GM12875 (cell line): ENCODE results near the gene NUP50.

Experiments used
- H3K4me3 ChIP-seq: one replicate; pipeline ENCODE4 v1.5.1; 2011; ENCODE audit warnings: low read depth, low read length, control low read depth
- TF ChIP-seq, protein P1 (sequence below): IDR thresholded peaks from 2 replicates; pipeline ENCODE4 v1.5.1; 2011; ENCODE audit warnings: low read depth, mild to moderate bottlenecking, control low read depth, inconsistent platforms, low read length, moderate library complexity, borderline replicate concordance; ENCODE audit not compliant: insufficient read depth

The NUP50 gene

DNA sequence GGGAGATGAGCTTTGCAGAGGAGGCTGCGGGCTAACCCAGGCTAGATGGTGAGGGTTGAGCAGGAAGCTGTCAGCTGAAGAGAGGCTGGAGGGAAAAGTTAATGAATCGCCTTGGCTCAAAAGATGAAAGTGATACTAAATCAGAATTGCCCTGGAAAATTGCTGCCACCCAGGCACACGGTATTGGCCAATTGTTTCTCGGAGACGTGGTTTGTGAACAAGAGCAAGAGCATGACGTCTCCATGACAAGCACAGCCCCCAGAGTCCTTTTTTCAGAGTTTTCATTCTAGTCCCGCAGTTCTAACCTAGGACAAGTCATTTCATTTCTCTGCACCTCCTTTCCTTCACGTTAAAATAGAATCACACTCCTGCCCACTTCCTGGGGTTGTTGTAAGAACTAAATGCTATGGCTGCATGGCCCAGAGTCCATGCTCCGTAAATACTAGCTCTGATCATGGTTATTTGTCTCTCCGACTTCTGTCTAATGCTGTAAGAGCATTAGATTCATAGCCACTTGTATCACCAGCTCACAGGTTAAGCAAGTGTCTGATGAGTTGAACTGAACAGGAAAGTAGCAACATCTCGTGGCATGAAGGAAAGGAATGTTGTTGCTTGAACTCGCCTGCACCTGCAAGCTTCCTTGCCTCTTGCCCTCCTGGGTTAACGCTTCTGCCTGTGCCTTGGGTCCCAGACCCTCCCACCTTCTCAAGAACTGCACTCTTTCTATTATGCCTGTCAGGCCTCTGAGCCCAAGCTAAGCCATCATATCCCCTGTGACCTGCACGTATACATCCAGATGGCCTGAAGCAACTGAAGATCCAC, 33.8 kb upstream of the NUP50 start:
- TF ChIP-seq, protein P1, sequence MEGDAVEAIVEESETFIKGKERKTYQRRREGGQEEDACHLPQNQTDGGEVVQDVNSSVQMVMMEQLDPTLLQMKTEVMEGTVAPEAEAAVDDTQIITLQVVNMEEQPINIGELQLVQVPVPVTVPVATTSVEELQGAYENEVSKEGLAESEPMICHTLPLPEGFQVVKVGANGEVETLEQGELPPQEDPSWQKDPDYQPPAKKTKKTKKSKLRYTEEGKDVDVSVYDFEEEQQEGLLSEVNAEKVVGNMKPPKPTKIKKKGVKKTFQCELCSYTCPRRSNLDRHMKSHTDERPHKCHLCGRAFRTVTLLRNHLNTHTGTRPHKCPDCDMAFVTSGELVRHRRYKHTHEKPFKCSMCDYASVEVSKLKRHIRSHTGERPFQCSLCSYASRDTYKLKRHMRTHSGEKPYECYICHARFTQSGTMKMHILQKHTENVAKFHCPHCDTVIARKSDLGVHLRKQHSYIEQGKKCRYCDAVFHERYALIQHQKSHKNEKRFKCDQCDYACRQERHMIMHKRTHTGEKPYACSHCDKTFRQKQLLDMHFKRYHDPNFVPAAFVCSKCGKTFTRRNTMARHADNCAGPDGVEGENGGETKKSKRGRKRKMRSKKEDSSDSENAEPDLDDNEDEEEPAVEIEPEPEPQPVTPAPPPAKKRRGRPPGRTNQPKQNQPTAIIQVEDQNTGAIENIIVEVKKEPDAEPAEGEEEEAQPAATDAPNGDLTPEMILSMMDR, result no peak
- H3K4me3 ChIP-seq, result no peak overlapping the region

DNA sequence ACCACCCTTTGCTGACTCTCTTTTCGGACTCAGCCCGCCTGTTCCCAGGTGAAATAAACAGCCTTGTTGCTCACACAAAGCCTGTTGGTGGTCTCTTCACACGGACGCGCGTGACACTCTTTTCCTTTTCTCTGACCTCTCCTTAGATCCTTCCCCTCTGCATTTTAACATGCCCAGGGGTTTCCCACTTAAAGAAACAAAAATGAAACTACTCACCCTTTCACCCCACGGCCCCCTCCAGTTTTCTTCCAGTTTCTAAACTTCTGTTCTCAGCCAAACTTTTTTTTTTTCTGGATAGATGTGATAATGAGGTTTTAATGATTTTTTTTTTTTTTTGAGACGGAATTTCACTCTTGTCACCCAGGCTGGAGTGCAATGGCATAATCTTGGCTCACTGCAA, 32.8 kb upstream of the NUP50 start:
- TF ChIP-seq, protein P1, result no peak
- no peak overlapping the region for H3K4me3 ChIP-seq

DNA sequence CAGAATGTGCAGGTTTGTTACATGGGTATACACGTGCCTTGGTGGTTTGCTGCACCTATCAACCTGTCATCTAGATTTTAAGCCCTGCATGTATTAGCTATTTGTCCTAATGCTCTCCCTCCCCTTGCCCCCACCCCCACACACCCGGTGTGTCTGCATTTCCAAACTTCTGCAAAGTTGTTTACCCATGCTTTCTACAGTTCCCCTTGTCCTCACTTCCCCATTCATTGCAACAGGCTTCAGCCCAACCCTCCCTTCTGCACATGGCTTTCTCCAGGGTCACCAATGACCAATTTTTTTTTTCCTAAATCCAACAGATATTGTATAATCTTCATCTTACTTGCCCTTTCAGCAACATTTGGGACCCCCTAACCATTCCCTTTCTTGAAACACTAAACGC, 32.0 kb upstream of the NUP50 start:
- no peak overlapping the region for H3K4me3 ChIP-seq
- TF ChIP-seq, protein P1, result no peak

DNA sequence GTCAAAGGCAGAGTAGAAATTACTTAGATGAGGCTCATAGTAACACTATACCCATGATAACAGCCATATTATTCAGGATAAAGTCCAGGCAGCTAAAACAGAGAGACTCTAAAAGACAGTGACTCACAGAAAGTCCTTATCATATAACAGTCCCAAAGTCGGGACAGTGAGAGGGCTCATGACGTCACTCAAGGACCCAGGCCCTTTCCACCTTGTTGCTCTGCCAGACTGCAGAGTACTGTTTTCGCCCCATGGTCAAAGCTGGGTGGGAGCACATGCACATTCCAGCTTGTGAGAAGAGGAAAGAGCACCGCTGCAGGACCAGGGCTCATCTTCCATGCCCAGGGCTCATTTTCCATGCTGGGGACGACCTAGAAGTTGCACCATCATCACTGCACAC, 29.4 kb upstream of the NUP50 start:
- H3K4me3 ChIP-seq, result no peak overlapping the region
- TF ChIP-seq, protein P1, result no peak

DNA sequence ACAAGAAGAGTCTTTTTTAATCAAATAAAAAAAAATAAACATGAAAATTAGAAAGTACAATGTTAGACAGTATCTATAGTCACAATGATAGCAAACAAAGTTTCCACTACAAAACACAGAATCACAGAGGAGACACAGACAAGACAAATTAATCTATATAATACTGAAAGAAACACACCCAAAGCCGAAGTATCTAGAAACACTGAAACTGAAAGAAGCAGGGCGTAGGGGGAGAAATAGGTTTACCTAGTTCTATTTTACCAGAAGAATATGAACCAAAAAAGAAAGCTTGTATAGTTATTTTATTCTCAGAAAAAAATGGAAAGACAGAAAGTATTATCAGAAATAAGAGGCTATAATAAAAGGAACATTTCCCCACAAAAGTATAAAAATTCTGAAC, 27.1 kb upstream of the NUP50 start:
- no peak overlapping the region for H3K4me3 ChIP-seq
- TF ChIP-seq, protein P1, result no peak

DNA sequence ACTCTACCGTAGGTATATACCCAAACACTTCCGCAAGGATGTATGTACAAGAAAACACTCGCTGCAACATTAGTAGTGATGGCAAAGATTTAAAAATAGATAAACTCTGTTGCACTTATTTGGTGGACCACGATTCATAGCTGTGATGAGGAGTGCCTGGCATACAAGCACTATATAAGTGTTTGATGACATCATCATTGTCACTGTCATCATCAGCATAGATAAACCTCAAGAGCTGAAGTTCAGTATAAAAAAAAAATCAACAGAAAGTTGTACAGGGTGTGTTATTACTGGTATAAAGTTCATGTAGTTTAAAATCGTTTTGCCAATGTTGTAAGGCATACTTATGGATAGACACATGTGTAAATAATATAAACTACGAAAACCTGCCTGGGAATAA, 24.0 kb upstream of the NUP50 start:
- TF ChIP-seq, protein P1, result no peak

DNA sequence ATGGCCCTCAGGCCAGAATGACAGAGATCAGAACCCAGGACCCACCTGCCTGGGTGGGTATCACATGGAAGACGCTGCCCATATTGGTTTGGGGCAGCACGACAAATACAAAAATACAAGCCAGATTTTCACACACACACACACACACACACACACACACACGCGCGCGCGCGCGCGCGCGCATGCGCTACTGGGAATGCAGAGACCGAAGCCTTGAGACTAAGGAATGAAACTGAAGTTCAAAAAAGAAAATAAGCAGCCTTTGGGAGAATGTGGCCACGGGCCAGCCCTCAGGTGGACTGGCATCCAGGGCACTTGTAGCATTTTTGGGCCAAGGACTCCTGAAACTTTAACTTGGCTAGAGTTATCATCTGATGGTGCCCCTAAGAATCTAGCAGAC, 21.3 kb upstream of the NUP50 start:
- H3K4me3 ChIP-seq, result no peak overlapping the region
- TF ChIP-seq, protein P1, result no peak

More for the DNA sequence above, 24.0 kb upstream of the NUP50 start:
- H3K4me3 ChIP-seq, result no peak overlapping the region
